ENCODE measurements around the gene CIDEB.

- TF ChIP-seq CTCF (IDR thresholded peaks at IDR 0.05; ENCODE audit: insufficient read depth, low read length), result no peak
- TF ChIP-seq REST (IDR thresholded peaks at IDR 0.05; ENCODE audit: insufficient replicate concordance, low read depth), result no peak
Observed at GRCh38 chr14:24300326-24300980, 7.3 kb downstream of the CIDEB start.
